NCI-H187 (cell line): Measurements from ENCODE around the gene ZCCHC17.

Source experiments
- DNase-seq, 2 experiments: peaks; one replicate each; lab custom pipeline; 2025; lab: John Stamatoyannopoulos, UW

The ZCCHC17 gene

DNA sequence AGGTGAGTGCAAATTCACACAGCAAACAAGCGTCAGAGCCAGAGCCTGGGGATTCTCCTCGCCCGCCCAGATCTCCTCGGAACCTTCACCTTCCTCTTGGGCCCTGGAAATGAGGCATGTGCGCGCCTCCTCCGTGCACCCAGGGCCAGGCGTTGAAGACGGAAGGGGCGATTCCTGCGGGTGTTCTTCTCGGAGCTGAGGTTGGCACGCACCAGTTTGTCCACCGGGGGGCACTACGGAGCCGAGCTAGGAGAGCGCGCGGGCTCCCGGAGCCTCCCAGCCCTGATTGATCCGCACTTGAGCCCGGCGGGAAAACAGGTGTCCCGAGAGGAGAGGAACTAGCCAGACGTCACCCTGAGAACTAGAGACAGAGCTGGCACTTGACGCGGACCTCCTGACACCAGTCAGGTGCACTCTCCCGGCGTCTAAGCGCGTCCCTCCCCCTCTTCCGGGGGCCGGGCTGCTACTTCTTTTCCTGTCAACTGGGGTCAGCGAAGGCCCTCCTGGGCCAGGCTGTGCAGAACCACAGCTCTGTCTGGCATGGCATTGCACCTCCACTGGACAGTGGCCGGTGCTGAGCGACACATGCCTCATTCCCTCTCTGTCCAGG is 97.9 kb downstream of the ZCCHC17 start:
- peak; percentile 84 to 86 for DNase-seq

DNA sequence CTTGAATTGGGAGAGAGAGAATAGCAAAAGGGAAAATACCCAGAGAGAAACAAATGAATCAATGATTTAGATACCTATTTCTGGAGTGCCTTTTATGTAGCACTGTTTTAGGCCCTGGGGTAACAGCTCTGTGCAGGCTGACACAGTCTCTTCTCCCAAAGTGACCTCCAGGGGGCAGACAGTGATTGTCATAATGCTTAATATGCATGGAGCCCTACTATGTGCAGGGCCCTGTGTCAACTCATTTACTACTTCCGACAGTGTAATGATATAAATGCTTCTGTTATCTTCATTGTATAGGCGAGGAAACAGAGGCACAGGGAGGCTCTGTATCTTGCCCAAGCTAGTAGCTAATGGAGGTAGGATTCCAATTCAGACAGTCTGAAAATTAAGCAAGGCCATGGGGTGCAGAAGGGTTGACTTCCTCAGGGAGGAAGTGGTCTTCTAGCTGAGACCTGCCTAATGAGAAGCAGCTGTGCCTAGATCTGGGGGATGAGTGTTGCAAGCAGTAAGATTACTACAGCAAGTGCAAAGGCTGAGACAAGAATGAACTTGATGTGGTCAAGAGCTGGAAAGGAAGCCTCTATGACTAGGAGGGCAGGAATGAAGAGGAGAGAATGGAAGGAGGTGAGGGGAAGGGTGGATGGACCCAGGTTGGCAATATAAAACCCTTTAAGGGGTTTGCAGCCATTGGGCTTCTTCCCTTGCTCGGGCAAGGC is 100.0 kb downstream of the ZCCHC17 start:
- DNase-seq: no peak

DNA sequence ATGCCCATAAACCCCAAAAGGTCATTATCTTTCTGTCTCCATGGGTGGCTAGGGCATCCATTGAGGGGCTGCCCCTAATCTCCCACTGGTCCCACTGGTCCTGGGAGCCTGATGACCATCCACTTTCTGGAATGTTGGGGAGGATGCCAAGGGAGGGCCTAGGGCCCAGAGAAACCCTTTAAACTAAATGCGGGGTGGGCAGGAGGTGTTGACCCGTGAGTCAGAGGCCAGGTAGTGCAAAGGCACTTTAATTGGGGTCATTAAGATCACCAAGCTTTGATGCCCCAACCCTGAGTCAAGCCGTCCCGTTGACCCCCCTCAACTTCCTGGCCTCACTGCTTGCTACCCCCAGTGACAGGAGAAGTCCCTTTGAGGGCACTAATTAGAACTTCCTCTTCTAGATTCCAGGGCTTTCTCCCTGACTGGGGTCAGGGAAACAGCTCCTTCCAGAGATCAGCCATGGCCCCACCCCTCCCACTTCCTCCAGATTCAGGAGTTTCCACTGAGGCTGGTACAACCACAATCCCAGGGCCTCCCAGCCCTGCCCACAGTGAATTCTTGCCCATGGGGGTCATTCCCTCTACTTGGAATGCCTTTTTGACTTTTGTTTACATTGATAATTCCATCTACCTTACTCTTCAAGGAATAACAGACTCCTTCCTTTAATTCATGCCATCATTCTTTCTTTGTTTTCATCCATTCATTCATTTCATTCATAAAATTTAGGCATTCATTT is 100.7 kb downstream of the ZCCHC17 start:
- DNase-seq: no peak

GRCh38 chr1:31398246-31398645 is 101.4 kb downstream of the ZCCHC17 start:
- no peak for DNase-seq

DNA sequence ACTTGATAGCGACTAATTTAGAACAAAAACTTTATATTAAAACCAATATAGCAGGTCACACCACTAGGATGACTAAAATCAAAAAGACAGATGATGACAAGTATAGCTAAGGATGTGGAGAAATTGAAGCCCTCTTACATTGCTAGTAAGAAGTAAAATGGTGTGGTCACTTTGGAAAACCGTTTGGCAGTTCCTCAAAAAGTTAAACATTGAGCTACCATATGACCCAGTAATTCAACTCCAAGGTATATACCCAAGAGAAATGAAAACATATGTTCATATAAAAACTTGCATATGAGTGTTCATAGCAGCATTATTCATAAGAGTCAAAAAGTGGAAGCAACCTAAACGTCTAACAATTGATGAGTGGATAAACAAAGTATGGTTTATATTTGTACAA is 103.1 kb downstream of the ZCCHC17 start:
- DNase-seq: no peak

DNA sequence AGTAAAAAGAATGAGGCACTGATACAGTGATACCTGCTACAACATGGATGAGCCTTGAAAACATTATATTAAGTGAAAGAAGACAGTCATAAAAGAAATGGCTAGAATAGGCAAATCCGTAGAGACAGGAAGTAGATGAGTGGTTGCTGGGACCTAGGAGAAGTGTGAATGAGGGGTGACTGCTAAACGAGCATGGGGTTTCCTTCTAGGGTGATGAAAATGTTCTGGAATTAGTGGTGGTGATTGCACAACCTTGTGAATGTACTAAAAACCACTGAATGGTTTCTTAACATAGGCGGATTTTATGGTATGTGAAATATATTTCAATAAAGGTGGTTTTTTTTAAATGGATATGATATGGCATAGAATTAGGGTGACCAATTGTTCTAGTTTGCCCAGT is 103.6 kb downstream of the ZCCHC17 start:
- DNase-seq: no peak

DNA sequence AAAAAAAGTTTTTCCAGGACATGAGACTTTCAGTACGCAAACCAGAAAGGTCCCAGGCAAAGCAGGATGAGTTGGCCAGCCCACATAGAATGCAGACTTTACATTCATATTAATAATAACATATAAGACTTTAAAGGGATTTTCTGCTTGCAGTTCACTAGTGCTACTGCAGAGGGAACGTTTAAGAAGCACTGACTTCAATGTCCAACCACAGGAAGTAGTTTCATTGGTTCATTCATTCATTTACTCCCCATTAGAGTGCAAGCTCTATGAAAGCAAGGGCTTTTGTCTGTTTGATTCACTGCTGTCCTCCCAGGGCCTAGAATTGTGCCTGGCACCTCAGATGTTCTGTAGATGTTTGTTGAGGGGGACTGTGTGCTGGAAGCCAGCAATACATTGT is 104.4 kb downstream of the ZCCHC17 start:
- DNase-seq: no peak

- DNase-seq: no peak
Measured at GRCh38 chr1:31405578-31406245, 108.9 kb downstream of the ZCCHC17 start.

GRCh38 chr1:31407029-31407626 is 110.3 kb downstream of the ZCCHC17 start:
- no peak for DNase-seq

GRCh38 chr1:31408788-31409318 is 112.0 kb downstream of the ZCCHC17 start:
- DNase-seq: no peak

DNA sequence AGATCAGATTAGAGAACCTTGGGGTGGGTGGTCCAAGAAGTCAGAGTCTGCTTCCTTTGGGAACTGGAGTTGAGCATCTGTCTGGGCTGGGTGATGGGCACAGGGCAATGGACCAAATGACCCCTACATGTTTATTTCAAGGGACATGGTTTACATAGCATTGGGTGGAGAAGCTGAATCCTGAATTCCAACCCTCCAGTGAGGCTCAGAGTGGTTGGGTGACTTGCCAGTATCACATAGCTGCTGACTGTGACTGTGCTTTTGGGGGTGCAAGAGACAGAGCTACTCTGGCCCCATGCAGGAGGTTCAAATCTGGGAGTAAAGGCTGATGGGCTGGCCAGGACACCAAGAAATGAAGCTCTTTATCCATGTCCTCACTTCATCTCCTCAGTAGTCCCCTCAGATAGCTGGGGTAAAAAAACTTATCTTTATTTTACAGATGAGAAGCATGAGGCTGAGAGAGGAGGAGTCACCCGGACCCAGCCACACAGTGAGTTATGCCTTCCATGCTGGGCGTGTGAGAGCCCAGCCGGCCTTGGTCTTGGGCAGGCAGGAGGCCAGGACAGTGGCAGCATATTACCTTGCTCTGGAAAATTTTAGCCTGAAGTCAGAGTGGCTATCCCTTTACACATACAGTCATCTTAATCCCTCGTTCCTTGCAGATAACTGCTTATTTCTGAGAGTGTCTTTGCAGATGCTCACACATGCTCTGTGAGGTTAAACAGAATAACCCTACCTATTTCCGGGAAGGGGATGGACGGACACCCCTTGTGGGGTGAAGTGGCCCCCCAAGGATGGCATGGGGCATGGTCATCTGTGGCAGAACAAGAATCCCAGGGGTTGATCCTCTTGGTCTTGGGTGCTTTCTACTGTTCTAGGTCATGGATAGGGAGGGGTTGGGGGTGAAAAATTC is 113.4 kb downstream of the ZCCHC17 start:
- DNase-seq: no peak

- no peak for DNase-seq
Measured at GRCh38 chr1:31410871-31411270, 114.0 kb downstream of the ZCCHC17 start.

DNA sequence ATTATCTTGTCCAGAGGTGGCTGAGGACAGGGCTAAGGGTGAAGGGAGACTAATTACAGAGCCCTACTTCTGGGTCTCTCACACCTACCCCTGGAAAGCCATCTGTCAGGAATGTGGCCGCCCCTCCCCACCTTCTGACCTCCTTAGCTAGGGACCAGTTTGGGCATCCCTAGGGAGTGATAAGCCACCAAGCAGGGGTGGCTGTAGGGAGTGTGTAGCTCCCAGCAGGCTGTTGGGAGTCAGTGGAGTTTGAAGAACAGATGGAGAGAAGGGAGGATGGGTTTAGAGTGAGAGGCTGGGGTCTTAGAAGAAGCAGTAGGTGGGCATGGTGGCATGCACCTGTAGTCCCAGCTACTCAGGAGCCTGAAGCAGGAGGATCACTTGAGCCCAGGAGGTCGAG is 115.4 kb downstream of the ZCCHC17 start:
- no peak for DNase-seq

DNA sequence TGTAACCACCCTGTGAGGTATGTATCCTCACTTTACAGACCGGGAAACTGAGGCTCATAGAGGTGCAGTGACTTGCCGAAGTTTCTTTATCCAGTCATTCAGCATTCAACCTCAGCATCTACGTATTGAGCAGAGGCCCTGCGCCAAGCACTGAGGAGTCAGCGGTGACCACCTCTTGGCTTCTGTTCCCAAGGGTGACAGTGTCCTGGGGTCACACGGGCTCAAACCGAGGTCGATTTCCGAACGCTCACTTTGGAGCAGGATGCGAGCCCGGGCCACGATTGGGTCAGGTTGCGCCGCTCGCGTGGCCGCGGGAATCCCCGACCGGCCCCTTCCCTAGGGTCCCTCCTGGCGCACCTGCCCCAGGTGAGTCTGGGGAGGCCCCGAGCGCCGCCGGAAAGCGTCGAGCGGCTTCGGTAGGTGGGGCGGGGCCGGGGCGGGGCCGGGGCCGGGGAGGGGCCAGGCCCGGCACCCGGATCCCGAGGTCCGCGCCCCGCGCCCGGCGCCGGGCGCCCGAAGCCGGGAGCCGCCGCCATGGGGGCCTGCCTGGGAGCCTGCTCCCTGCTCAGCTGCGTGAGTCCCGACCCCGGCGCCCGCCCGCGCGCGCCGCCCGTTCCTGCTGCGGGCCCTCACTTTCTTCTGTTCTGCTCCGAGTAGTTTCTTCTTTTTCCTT is 116.0 kb downstream of the ZCCHC17 start, which contains the start of gene SERINC2:
TSS of gene SERINC2 (plus strand) at position 482 of the 673 bp plus-strand sequence. CDS start at position 535, 53 bp downstream.
- peak in 1 of 2 experiments; percentile 50 for DNase-seq

DNA sequence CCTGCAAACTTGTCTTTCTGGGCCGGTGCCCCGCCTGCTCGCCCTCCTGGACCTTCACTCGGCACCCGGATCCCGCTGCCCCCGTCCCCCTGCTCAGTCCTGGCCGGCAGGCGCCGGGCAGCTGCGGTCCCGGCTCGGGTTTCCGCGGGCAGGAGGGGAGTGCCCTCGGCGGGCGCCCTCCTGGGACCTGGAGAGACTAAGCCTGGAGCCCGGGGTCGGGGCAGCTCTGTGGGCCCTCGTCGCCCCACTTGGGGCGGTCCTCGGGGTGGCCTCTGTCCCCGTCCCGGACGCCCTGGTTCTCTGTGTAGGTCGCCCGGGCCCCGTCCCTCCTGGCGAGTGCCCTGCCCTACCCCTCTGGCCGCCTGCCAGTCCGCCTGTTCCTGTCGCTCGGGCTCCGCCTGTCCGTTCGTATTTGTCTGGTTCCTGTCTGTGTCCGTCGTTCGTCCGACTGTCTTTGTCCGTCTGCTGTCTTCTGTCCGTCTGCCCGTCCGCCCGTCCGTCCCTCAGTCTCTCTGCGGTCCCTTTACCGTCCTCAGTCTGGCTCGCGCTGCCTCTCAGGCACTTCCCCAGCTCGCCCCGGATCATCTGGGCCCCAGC is 116.7 kb downstream of the ZCCHC17 start:
- DNase-seq: no peak
